Psoas muscle (tissue), 8 donors: ENCODE measurements around the gene SPAG17. TPM values are rescaled to one million over a fixed set of nuclear protein-coding genes. Genes with fewer than 3 reads are reported as not detected.

Experiments used
- ATAC-seq, 4 donors: fragments of 200-7000 bp; cut with Tn5 transposase; one replicate each; pipeline ENCODE4 v1.9.1; 2020; ENCODE audit warnings: moderate library complexity in 3 of 4, mild to moderate bottlenecking in 2 of 4
- DNase-seq, 2 donors: peaks; one replicate each; pipeline ENCODE4 v3.0.0-alpha.2; 2020
- H3K27ac ChIP-seq: fragments of 200-600 bp; one replicate; pipeline ENCODE4 v1.8.0; 2022
- H3K27me3 ChIP-seq, 3 donors: fragments of 200-600 bp in 1 of 3; one replicate each; pipeline versions ENCODE4 v1.6.1 to v1.8.0; 2013 to 2022; ENCODE audit warnings: low read length in 2 of 3, mild to moderate bottlenecking in 2 of 3, moderate library complexity in 1 of 3; ENCODE audit not compliant: insufficient read depth in 3 of 3
- H3K36me3 ChIP-seq, 2 donors: fragments of 200-600 bp in 1 of 2; one replicate each; pipeline versions ENCODE4 v1.6.1 to v1.8.0; 2013 to 2022; ENCODE audit warnings: low read depth in 1 of 2, mild to moderate bottlenecking in 1 of 2, moderate library complexity in 1 of 2; ENCODE audit not compliant: insufficient read depth in 1 of 2
- H3K4me1 ChIP-seq: fragments of 200-600 bp; one replicate; pipeline ENCODE4 v1.8.0; 2022
- H3K4me3 ChIP-seq: fragments of 200-600 bp; one replicate; pipeline ENCODE4 v1.8.0; 2022; ENCODE audit warnings: mild to moderate bottlenecking
- H3K9me3 ChIP-seq: fragments of 200-600 bp; one replicate; pipeline ENCODE4 v1.8.0; 2022
- CTCF ChIP-seq: fragments of 200-600 bp; IDR thresholded peaks from one replicate; pipeline ENCODE4 v1.8.0; 2022; ENCODE audit warnings: antibody characterized with exemption
- WGBS, 3 donors: extraction: QIAGEN DNeasy Blood & Tissue Kit; methylation state at CpG; one replicate each; pipeline versions ENCODE4 v1.1.6 to v1.1.7; 2013; 5-methylcytosine and 5-hydroxymethylcytosine counted together
- intact Hi-C, 2 donors: fragments of 100-400 bp; cut with DNase I; formaldehyde crosslinking; loops; one replicate each; pipeline versions ENCODE4 v1.11.0 to v1.14.2; 2022
- polyA plus RNA-seq, 3 donors: library from polyadenylated mRNA; stranded (reverse); fragments of 200-250 nt; gene quantifications; one replicate each; pipeline ENCODE4 v1.2.3, GENCODE V29; 2013
- total RNA-seq, 4 donors: library from RNA; stranded (reverse); fragmentation: NEBNext Ultra II Directional in 2 of 4; extraction: Animal tissue kit (Norgen Biotek cat#: 25700) in 2 of 4; gene quantifications; one replicate each; pipeline versions ENCODE4 v1.2.1 to v1.2.4, GENCODE V29; 2021 to 2023
- donor health status: healthy with polysubstance abuse.
- donor health status: DM: no; HTN: no; CAD: no; lungs with moderate emphysema.
- donor health status: Bipolar disorder and iron deficiency.
- donor health status: healthy.
- donor health status: DM: yes; HTN: yes; CAD: no.
- donor health status: DM: no; HTN: no; CAD: no.
- donor health status: DM: no; HTN: no; CAD: no.
- donor health status: DM: yes; HTN: yes; CAD: no.

Gene SPAG17
- total and polyA plus RNA-seq, 7 donors = 0.03 to 0.46 (median 0.09) TPM; not detected in 3

GRCh38 chr1:118145721-118146120 lies 39.3 kb downstream of the SPAG17 start:
- 95 to 97% (median 96%) methylated on average over 2 of the region's 2 CpGs for WGBS, 3 donors
- Histone ChIP-seq H3K4me3 (no peak overlapping the region), H3K36me3 (no peaks in the 10 kb centered on the region), H3K27me3 (no peaks in the 10 kb centered on the region), H3K27ac (no peak overlapping the region), H3K9me3 (no peaks in the 10 kb centered on the region), H3K4me1 (no peaks in the 10 kb centered on the region)
- intact Hi-C loops = no loop called here
- no peak for ATAC-seq
- TF ChIP-seq CTCF = no peak
- DNase-seq = no peak

- ATAC-seq = no peak
- no peaks in the 10 kb centered on the region for H3K4me1 ChIP-seq
- H3K4me3 ChIP-seq = no peak overlapping the region
- WGBS, 3 donors = 49 to 51% (median 51%) methylated on average over 7 of the region's 7 CpGs
- no peak for TF ChIP-seq CTCF
- intact Hi-C loops = no loop called here
- no peaks in the 10 kb centered on the region for H3K9me3 ChIP-seq
- no peak for DNase-seq
- no peaks in the 10 kb centered on the region for H3K27me3 ChIP-seq
- H3K36me3 ChIP-seq = no peaks in the 10 kb centered on the region
- no peak overlapping the region for H3K27ac ChIP-seq
These were observed 40.3 kb downstream of the SPAG17 start for GRCh38 chr1:118144684-118145083.

GRCh38 chr1:118143831-118144230 lies 41.2 kb downstream of the SPAG17 start:
- peaks cover 0 to 2% (median 0%) of the 10 kb centered on the region in 3 donors for H3K27me3 ChIP-seq
- intact Hi-C loops = no loop called here
- no peaks in the 10 kb centered on the region for H3K4me1 ChIP-seq
- DNase-seq (no peak), ATAC-seq (no peak)
- TF ChIP-seq CTCF = no peak
- no peaks in the 10 kb centered on the region for H3K36me3 ChIP-seq
- WGBS, 3 donors = 77 to 89% (median 83%) methylated on average over 2 of the region's 2 CpGs
- H3K4me3 ChIP-seq = no peak overlapping the region
- H3K27ac ChIP-seq = no peak overlapping the region
- no peaks in the 10 kb centered on the region for H3K9me3 ChIP-seq

GRCh38 chr1:118143121-118143520 lies 41.9 kb downstream of the SPAG17 start:
- Histone ChIP-seq H3K36me3 (no peaks in the 10 kb centered on the region), H3K27ac (no peak overlapping the region), H3K9me3 (no peaks in the 10 kb centered on the region), H3K4me3 (no peak overlapping the region), H3K27me3 (peaks cover 0 to 2% (median 0%) of the 10 kb centered on the region in 3 donors), H3K4me1 (no peaks in the 10 kb centered on the region)
- ATAC-seq (no peak), DNase-seq (no peak)
- 78 to 96% (median 86%) methylated on average over 1 of the region's 1 CpG for WGBS, 3 donors
- no peak for TF ChIP-seq CTCF
- intact Hi-C loops = no loop called here

- DNase-seq (no peak), ATAC-seq (no peak)
- Histone ChIP-seq H3K4me1 (no peaks in the 10 kb centered on the region), H3K36me3 (no peaks in the 10 kb centered on the region), H3K4me3 (no peak overlapping the region), H3K9me3 (no peaks in the 10 kb centered on the region), H3K27ac (no peak overlapping the region), H3K27me3 (peaks cover 0 to 2% (median 0%) of the 10 kb centered on the region in 3 donors)
- TF ChIP-seq CTCF = no peak
- WGBS, 3 donors = 79 to 91% (median 90%) methylated on average over 3 of the region's 3 CpGs
- intact Hi-C loops = no loop called here
These were observed 42.5 kb downstream of the SPAG17 start for GRCh38 chr1:118142546-118142945.
